Muscle layer of duodenum (tissue), 2 donors: ENCODE data around the gene EFNA5.

Experiments
- H3K27ac ChIP-seq: one replicate; pipeline ENCODE4 v1.7.0; 2013; ENCODE audit warnings: mild to moderate bottlenecking, low read length
- H3K27me3 ChIP-seq: one replicate; pipeline ENCODE4 v1.7.0; 2013; ENCODE audit warnings: low read depth, mild to moderate bottlenecking, control low read depth, low read length
- H3K36me3 ChIP-seq, 2 donors: one replicate each; pipeline ENCODE4 v1.7.0; 2013; ENCODE audit warnings: low read length in 2 of 2, control low read depth in 1 of 2, mild to moderate bottlenecking in 1 of 2; ENCODE audit not compliant: insufficient read depth in 2 of 2, control insufficient read depth in 1 of 2
- H3K4me1 ChIP-seq, 2 donors: one replicate each; pipeline ENCODE4 v1.7.0; 2013; ENCODE audit warnings: low read length in 2 of 2, mild to moderate bottlenecking in 2 of 2, control low read depth in 1 of 2, moderate library complexity in 1 of 2; ENCODE audit not compliant: insufficient read depth in 2 of 2, control insufficient read depth in 1 of 2
- H3K4me3 ChIP-seq, 2 donors: one replicate each; pipeline ENCODE4 v1.7.0; 2013; ENCODE audit warnings: low read length in 2 of 2, low read depth in 1 of 2, mild to moderate bottlenecking in 1 of 2
- H3K9me3 ChIP-seq, 2 donors: one replicate each; pipeline ENCODE4 v1.7.0; 2013; ENCODE audit warnings: low read length in 2 of 2, control low read depth in 1 of 2, mild to moderate bottlenecking in 1 of 2; ENCODE audit not compliant: control insufficient read depth in 1 of 2
- donor health status: healthy.

Gene EFNA5

DNA sequence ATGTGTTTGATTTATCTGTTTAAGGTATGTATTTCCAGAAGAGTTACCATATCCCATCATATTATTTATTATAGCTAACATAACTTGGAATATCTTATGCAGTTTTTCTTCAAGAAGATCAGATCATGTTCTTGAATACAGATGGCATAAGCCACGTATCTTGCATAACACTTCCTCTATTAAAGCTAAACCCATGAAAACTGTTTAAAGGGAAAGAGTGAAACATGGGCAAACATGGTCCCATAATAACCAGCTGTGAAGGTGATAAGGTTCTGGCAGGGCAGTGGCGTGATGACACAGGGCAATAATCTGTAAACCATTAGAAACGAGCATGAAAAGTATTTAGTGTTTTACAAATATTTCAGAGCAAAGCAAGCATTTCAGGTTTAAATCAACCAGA, 34.2 kb downstream of the EFNA5 start:
- H3K4me3 ChIP-seq, result no peak overlapping the region
- no peaks in the 10 kb centered on the region for H3K36me3 ChIP-seq
- no peaks in the 10 kb centered on the region for H3K27me3 ChIP-seq
- H3K27ac ChIP-seq, result no peak overlapping the region
- H3K9me3 ChIP-seq, result no peaks in the 10 kb centered on the region
- H3K4me1 ChIP-seq, result peaks cover 0 to 5% of the 10 kb centered on the region in 2 donors

DNA sequence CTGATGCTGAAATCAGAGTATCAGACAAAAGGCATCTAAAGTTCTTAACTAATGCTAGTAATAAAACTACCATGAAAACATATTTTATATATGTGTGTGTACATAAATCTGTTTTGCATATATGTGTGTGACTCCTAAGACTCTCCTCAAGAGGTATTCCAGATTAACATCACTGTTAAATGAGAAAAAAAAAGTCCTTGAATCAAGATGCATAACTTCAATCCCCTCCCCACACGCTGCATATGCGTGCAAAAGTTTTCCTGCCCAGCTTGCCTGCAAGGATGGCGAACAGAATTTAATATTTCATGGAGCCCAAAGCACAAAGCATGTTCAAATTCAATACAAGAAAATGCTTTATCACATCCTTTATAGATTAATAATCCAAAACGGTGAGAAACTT, 34.7 kb downstream of the EFNA5 start:
- H3K36me3 ChIP-seq, result no peaks in the 10 kb centered on the region
- no peak overlapping the region for H3K4me3 ChIP-seq
- H3K27ac ChIP-seq, result no peak overlapping the region
- peaks cover 0 to 5% of the 10 kb centered on the region in 2 donors for H3K4me1 ChIP-seq
- no peaks in the 10 kb centered on the region for H3K9me3 ChIP-seq
- H3K27me3 ChIP-seq, result no peaks in the 10 kb centered on the region

DNA sequence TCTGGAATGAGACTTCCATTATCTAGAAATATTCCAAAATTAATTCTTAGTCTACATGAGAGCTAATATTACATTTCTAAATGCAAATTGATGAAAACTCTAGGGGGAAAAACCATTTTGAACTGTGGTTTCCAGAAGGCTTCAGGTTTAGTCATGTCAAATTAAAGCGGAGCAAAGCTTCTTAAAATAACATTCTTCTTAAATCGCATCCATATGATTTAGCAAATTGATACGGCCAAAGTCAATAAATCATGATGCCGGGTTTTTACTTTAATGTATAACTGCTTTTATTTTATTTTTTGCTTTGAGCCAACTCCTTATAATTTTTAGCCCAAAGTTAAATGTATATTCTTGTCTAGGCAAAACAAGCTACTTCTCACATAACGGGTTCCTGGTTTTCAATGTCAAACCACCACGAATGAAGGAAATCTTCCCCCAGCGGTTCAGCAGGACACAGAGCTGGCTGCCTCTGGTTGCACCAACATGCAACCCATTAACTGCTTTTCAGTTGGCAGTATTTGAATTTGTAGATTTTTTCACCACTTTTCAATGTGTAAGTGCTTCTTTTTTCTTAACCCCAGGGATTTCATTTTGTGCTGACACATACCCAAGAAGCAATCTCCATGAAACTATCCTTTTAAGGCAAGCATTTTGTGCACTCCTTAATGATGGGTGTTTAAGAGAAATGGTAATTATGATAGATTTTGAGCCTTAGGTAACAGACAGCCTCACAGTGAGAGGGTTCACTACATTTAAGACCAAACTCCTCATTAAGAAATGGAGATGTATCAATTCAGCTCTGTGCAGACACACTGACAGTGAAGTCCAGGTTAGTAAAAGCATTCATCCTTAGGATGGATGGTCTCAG, 35.5 kb downstream of the EFNA5 start:
- Histone ChIP-seq H3K36me3 (no peaks in the 10 kb centered on the region), H3K9me3 (no peaks in the 10 kb centered on the region), H3K4me1 (peaks cover 0 to 5% of the 10 kb centered on the region in 2 donors), H3K27ac (no peak overlapping the region), H3K4me3 (no peak overlapping the region), H3K27me3 (no peaks in the 10 kb centered on the region)

DNA sequence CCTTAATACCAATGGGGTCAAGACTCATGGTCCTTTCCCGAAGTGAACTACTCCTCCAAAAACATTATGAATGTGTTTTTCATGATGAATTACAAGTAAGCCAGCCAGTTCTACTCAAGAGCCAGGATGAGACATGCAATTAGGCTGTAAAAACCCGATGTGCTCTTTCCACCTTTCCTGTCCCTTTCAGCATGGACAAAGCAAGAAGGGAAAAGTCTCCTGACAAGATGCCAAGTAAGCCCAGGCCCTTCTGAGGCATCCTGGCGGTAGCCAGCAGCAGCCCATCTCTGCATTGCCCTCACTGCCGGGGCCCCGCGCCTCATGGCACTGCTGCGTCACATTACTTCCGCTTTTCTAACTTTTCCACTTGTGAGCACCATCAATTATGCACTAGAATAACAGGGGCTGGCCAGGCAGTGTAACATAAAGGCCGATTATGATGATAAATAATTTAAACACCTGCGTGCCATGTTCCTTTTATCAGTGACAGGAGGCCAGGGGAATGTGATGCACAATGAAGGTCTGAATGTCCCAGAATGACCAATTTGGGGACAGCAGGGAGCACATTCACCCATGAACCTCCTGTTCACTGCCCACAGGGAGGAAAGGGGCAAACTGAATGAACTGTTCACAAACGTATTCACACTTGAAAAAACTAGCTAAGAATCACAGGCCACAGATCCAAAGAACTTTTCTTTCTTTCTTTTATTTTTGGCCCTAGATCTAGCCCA, 37.4 kb downstream of the EFNA5 start:
- no peak overlapping the region for H3K27ac ChIP-seq
- H3K27me3 ChIP-seq, result no peaks in the 10 kb centered on the region
- no peaks in the 10 kb centered on the region for H3K9me3 ChIP-seq

DNA sequence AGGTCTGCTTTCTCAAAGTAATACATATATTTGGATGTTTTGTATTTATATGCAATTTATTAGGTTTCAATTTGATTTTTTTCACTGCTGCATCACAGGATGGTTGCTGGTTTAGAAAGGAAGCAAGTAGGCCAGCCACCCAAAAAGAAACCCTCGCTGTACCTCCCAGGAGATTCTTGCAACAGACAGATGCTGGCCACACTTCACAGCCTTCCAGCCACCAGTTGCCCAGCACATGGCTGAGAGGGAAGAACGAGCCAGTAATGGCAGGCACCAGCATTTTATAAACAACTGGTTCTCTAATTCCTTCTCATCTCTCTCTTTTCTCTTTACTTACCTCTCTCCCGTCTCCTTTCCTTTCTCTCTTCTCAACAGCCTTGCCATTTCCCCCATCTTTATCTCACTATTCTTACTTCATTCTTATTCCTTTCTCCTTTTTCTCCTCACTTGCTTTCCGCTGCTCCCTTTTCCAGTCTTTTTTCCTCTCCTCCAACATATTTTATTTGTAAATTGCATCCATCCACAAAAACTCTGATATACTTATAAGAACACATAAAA, 38.9 kb downstream of the EFNA5 start:
- no peaks in the 10 kb centered on the region for H3K36me3 ChIP-seq
- peaks cover 0 to 5% of the 10 kb centered on the region in 2 donors for H3K4me1 ChIP-seq
- H3K9me3 ChIP-seq, result no peaks in the 10 kb centered on the region
- H3K27me3 ChIP-seq, result no peaks in the 10 kb centered on the region
- no peak overlapping the region for H3K27ac ChIP-seq
- no peak overlapping the region for H3K4me3 ChIP-seq

More for the DNA sequence above, 37.4 kb downstream of the EFNA5 start:
- no peak overlapping the region for H3K4me3 ChIP-seq
- peaks cover 0 to 5% of the 10 kb centered on the region in 2 donors for H3K4me1 ChIP-seq
- no peaks in the 10 kb centered on the region for H3K36me3 ChIP-seq

DNA sequence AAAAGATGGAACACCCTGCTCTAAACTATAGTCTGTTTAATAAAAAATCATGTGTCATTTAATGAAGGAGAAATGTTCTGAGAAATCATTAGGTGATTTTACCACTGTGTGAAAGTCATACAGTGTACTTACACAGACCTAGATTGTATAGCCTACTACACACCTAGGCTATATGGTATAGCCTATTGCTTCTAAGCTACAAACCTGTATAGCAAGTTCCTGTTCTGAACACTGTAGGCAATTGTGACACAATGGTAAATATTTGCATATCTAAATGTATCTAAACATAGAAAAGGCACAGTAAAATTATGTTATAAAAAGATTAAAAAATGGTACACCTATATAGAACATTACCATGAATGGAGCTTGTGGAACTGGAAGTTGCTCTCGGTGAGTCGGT, 40.6 kb downstream of the EFNA5 start:
- Histone ChIP-seq H3K9me3 (no peaks in the 10 kb centered on the region), H3K27me3 (no peaks in the 10 kb centered on the region), H3K36me3 (no peaks in the 10 kb centered on the region), H3K4me3 (no peak overlapping the region), H3K27ac (no peak overlapping the region), H3K4me1 (peaks cover 0 to 5% of the 10 kb centered on the region in 2 donors)

DNA sequence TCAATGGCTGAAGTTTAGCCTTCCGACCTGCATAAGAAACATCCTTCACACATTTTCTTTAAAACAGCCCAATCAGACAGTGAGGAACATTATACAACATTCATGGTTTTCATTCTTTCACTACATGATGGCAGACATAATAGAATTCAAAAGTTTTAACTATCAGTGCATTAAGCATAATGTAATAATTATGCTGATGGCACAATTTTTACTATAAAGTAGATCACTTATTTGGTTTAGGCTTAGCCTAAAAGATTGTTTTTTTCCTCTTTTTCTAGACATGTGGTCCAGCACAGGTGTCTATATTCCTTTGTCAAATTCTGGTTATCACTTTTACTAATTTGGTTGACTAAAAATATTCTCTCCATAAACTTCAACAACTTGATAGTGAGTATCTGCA, 46.5 kb downstream of the EFNA5 start:
- no peaks in the 10 kb centered on the region for H3K27me3 ChIP-seq
- no peaks in the 10 kb centered on the region for H3K36me3 ChIP-seq
- no peaks in the 10 kb centered on the region for H3K9me3 ChIP-seq
- no peaks in the 10 kb centered on the region for H3K4me1 ChIP-seq
- no peak overlapping the region for H3K27ac ChIP-seq
- H3K4me3 ChIP-seq, result no peak overlapping the region

DNA sequence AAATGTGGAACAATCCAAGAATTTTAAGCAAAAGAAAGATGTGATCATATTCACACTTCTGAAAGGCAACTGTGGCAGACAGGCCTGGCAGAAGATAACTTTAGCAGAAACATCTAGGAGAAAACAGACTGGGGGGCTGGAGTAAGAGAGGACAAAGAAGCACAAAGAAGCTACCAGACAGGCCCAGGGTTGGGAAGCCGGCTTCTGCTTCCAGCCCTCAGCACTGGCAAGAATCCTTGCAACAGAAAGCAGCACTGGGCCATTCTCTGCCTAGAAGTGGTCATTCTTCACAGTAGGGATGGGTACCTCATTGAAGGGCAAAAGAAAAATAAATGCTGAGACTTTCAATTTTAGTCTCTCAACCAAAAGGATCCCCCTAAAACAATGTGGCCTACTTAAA, 49.6 kb downstream of the EFNA5 start:
- Histone ChIP-seq H3K4me1 (no peaks in the 10 kb centered on the region), H3K27me3 (no peaks in the 10 kb centered on the region), H3K9me3 (no peaks in the 10 kb centered on the region), H3K36me3 (no peaks in the 10 kb centered on the region), H3K4me3 (no peak overlapping the region), H3K27ac (no peak overlapping the region)

DNA sequence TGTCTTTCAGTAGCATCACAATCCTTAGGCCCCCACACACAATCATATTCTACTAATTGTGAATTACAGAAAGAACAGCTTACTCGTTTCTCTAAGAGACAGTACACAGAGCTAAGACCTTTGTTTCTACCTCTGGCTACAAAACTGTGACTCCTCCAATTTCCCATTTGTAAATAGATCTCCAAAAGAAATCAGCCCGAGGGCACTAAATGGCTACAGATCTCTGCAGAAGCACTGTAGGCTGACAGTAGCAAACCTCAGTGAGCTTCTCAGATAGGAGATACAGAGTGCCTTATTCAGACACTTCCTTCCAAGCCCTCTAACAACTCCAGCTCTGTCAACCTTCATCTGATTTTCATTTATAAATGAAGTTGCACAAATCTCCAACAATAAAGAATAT, 51.0 kb downstream of the EFNA5 start:
- H3K4me3 ChIP-seq, result no peak overlapping the region
- H3K27ac ChIP-seq, result no peak overlapping the region
- no peaks in the 10 kb centered on the region for H3K27me3 ChIP-seq
- H3K4me1 ChIP-seq, result no peaks in the 10 kb centered on the region
- H3K9me3 ChIP-seq, result no peaks in the 10 kb centered on the region
- no peaks in the 10 kb centered on the region for H3K36me3 ChIP-seq

DNA sequence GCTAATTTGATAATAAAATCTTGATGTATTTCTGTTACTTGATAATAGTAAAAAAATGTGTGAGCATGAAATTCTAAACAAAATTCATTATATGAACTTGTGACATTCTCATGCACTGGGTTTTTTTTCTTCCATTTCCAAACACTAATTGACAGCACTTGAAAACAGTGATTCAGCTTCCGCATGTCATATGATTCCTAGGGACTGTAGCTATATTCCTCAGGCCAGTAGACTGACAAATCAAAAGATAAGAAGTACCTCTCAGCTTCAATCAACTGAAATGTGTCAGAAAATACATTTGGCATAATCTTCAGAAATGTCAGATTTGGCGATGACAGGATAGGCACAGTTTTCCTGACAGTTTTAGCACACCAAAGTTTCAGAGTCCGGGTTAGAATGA, 52.5 kb downstream of the EFNA5 start:
- Histone ChIP-seq H3K4me3 (no peak overlapping the region), H3K36me3 (no peaks in the 10 kb centered on the region), H3K27me3 (no peaks in the 10 kb centered on the region), H3K27ac (no peak overlapping the region), H3K9me3 (no peaks in the 10 kb centered on the region), H3K4me1 (peaks cover 0 to 5% of the 10 kb centered on the region in 2 donors)

DNA sequence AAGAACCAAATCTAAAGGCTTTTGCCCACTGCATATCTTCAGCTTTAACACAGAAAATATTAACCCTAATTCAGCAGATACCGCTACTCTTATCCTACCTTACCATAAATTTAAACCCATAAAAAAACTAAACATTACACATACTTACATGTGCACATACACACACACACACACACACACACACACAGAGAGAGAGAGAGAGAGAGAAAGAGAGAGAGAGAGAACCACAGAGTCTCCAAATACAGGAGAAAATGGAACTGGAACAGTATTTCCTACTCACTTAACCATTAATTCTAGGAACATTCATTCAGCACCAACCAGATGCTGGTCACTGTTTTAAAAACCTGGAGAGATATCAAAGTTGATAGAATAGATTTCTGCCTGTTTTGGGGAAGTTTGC, 53.7 kb downstream of the EFNA5 start:
- Histone ChIP-seq H3K4me3 (no peak overlapping the region), H3K27me3 (no peaks in the 10 kb centered on the region), H3K36me3 (no peaks in the 10 kb centered on the region), H3K4me1 (peaks cover 0 to 7% of the 10 kb centered on the region in 2 donors), H3K9me3 (no peaks in the 10 kb centered on the region), H3K27ac (no peak overlapping the region)
